ENCODE results near the gene LY6G5C. TPM values are rescaled to one million over a fixed set of nuclear protein-coding genes. Genes with fewer than 3 reads are reported as not detected.
"Not testable (repeated sequence)": the region's sequence is repeated elsewhere in the genome, so short reads cannot be mapped to it uniquely, and the experiment has no call there.

Gene LY6G5C
- total and polyA plus RNA-seq, 2 donors (not counting 3 experiments of a cell fraction or from before 2014, with no cell fraction given), result 8.2 to 11.4 TPM

DNA sequence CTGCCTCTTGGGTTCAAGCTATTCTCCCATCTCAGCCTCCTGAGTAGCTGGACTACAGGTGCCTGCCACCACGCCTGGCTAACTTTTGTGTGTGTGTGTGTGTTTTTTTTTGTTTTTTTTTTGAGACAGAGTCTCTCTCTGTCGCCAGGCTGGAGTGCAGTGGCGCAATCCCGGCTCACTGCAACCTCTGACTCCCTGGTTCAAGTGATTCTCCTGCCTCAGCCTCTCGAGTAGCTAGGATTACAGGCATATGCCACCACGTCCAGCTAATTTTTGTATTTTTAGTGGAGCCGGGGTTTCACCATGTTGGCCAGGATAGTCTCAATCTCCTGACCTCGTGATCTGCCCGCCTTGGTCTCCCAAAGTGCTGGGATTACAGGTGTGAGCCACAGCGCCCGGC, 28.3 kb upstream of the LY6G5C start:
- POLR2A ChIA-PET; H3K36me3 ChIP-seq (ENCODE audit: control insufficient read depth in 2 of 2, extremely low read depth in 1 of 2, insufficient read depth in 2 of 2, low read length in 2 of 2); dilution Hi-C loops (cut with MboI; ENCODE audit: extremely low pct_ligation_motif_present, low sequenced_read_pairs): not testable (repeated sequence)

DNA sequence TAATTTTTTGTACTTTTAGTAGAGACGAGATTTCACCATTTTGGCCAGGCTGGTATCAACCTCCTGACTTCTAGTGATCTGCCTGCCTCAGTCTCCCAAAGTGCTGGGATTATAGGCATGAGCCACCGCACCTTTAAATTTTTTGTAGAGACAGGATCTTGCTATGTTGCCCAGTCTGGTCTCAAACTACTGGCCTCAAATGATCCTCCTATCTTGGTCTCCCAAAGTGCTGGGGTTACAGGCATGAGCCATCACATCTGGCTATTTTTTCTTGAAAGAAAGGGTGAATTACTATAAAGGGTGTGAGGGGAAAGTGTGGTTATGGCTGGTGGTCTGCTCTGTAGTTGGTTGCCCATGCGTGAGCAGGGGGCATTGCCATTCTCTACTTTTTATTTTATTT, 27.4 kb upstream of the LY6G5C start:
- dilution Hi-C loops (cut with MboI; ENCODE audit: extremely low pct_ligation_motif_present, low sequenced_read_pairs), result no loop called here
- TF ChIP-seq MYC (IDR thresholded peaks at IDR 0.05; ENCODE audit: low read depth, low read length) (no peak), FOS (IDR thresholded peaks at IDR 0.05; ENCODE audit: borderline replicate concordance, insufficient read depth, low read length) (no peak), EZH2 (IDR thresholded peaks at IDR 0.05; ENCODE audit: borderline replicate concordance, low read depth, low read length, severe bottlenecking) (no peak), GATA2 (IDR thresholded peaks at IDR 0.05; ENCODE audit: insufficient read depth, insufficient read length, low read depth, low read length) (no peak), POLR2AphosphoS5 (IDR thresholded peaks at IDR 0.05; ENCODE audit: insufficient read depth, low read depth, low read length) (no peak), POLR2A (IDR thresholded peaks at IDR 0.05; ENCODE audit: low read depth, low read length) (no peak), JUN (IDR thresholded peaks at IDR 0.05; ENCODE audit: borderline replicate concordance, insufficient read depth, insufficient read length, low read depth) (no peak)
- TF ChIP-seq, protein P1, sequence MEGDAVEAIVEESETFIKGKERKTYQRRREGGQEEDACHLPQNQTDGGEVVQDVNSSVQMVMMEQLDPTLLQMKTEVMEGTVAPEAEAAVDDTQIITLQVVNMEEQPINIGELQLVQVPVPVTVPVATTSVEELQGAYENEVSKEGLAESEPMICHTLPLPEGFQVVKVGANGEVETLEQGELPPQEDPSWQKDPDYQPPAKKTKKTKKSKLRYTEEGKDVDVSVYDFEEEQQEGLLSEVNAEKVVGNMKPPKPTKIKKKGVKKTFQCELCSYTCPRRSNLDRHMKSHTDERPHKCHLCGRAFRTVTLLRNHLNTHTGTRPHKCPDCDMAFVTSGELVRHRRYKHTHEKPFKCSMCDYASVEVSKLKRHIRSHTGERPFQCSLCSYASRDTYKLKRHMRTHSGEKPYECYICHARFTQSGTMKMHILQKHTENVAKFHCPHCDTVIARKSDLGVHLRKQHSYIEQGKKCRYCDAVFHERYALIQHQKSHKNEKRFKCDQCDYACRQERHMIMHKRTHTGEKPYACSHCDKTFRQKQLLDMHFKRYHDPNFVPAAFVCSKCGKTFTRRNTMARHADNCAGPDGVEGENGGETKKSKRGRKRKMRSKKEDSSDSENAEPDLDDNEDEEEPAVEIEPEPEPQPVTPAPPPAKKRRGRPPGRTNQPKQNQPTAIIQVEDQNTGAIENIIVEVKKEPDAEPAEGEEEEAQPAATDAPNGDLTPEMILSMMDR (IDR thresholded peaks at IDR 0.05; ENCODE audit: extremely low read depth in 1 of 2, insufficient read depth in 1 of 2, low read depth in 1 of 2, low read length in 2 of 2), result no peak
- TF ChIP-seq, protein P2, sequence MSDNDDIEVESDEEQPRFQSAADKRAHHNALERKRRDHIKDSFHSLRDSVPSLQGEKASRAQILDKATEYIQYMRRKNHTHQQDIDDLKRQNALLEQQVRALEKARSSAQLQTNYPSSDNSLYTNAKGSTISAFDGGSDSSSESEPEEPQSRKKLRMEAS (IDR thresholded peaks at IDR 0.05; ENCODE audit: insufficient read depth, insufficient read length), result no peak

More for the DNA sequence above, 28.3 kb upstream of the LY6G5C start:
- CTCF ChIA-PET; H3K9ac ChIP-seq (replicated peaks; ENCODE audit: extremely low read depth, insufficient read depth, low read length); H2AFZ ChIP-seq (ENCODE audit: low read depth, low read length); H3K4me2 ChIP-seq (ENCODE audit: insufficient read depth, low read length); H3K9me3 ChIP-seq (replicated peaks; ENCODE audit: control insufficient read depth, insufficient read depth, low read length); intact Hi-C loops (cut with micrococcal nuclease); BruUV-seq (replicated peaks); DNase-seq (ENCODE audit: low read depth, low spot score); H3K27ac ChIP-seq (ENCODE audit: insufficient read depth, low read depth, low read length); H3K9me1 ChIP-seq (replicated peaks; ENCODE audit: control insufficient read depth, extremely low read depth, insufficient read depth, low read length); H3K4me1 ChIP-seq (ENCODE audit: control insufficient read depth, extremely low read depth, insufficient read depth, low read length); H3K4me3 ChIP-seq (replicated peaks in 1 of 3; ENCODE audit: insufficient read depth in 1 of 3, low read depth in 1 of 3, low read length in 3 of 3); H4K20me1 ChIP-seq (replicated peaks; ENCODE audit: control insufficient read depth, extremely low read depth, insufficient read depth, low read length); H3K79me2 ChIP-seq (ENCODE audit: control insufficient read depth, insufficient read depth, low read length); H3K27me3 ChIP-seq (ENCODE audit: control insufficient read depth in 2 of 2, insufficient read depth in 2 of 2, low read length in 2 of 2); FAIRE-seq: not testable (repeated sequence)

More for the DNA sequence above, 27.4 kb upstream of the LY6G5C start:
- H3K9ac ChIP-seq (replicated peaks; ENCODE audit: extremely low read depth, insufficient read depth, low read length), result no peak overlapping the region
- no peaks in the 10 kb centered on the region for H4K20me1 ChIP-seq (replicated peaks; ENCODE audit: control insufficient read depth, extremely low read depth, insufficient read depth, low read length)
- no TSS peak for BruUV-seq (replicated peaks)
- no peak overlapping the region for H3K27ac ChIP-seq (ENCODE audit: insufficient read depth, low read depth, low read length)
- H3K79me2 ChIP-seq (ENCODE audit: control insufficient read depth, insufficient read depth, low read length), result no peaks in the 10 kb centered on the region
- no peaks in the 10 kb centered on the region for H3K27me3 ChIP-seq (ENCODE audit: control insufficient read depth in 2 of 2, insufficient read depth in 2 of 2, low read length in 2 of 2)
- ChIA-PET POLR2A (no interaction called here), CTCF (no interaction called here)
- peaks cover 8% of the 10 kb centered on the region for H3K4me1 ChIP-seq (ENCODE audit: control insufficient read depth, extremely low read depth, insufficient read depth, low read length)
- H3K36me3 ChIP-seq (ENCODE audit: control insufficient read depth in 2 of 2, extremely low read depth in 1 of 2, insufficient read depth in 2 of 2, low read length in 2 of 2), result no peaks in the 10 kb centered on the region
- H2AFZ ChIP-seq (ENCODE audit: low read depth, low read length), result no peak overlapping the region
- FAIRE-seq, result no peak
- intact Hi-C loops (cut with micrococcal nuclease), result no loop called here
- no peaks in the 10 kb centered on the region for H3K9me3 ChIP-seq (replicated peaks; ENCODE audit: control insufficient read depth, insufficient read depth, low read length)
- H3K4me2 ChIP-seq (ENCODE audit: insufficient read depth, low read length), result no peak overlapping the region
- DNase-seq (ENCODE audit: low read depth, low spot score), result no peak
- H3K9me1 ChIP-seq (replicated peaks; ENCODE audit: control insufficient read depth, extremely low read depth, insufficient read depth, low read length), result no peaks in the 10 kb centered on the region
- H3K4me3 ChIP-seq (replicated peaks in 1 of 3; ENCODE audit: insufficient read depth in 1 of 3, low read depth in 1 of 3, low read length in 3 of 3), result no peak overlapping the region

Measured in endothelial cell of umbilical vein (primary cell).